GM23248 (cell line): Measurements from ENCODE around the gene S1PR5.

Source experiments
- EZH2 ChIP-seq: fragments of 200-600 bp; sonication (generic); IDR thresholded peaks from 2 replicates; pipeline ENCODE4 v1.6.1; 2018; ENCODE audit warnings: antibody characterized with exemption, mild to moderate bottlenecking; ENCODE audit not compliant: insufficient read depth, poor library complexity, severe bottlenecking
- EZH2phosphoT487 ChIP-seq: fragments of 200-600 bp; sonication (generic); IDR thresholded peaks from 2 replicates; pipeline ENCODE4 v1.6.1; 2018; ENCODE audit warnings: antibody characterized with exemption, moderate library complexity, mild to moderate bottlenecking, low read depth; ENCODE audit not compliant: insufficient read depth

DNA sequence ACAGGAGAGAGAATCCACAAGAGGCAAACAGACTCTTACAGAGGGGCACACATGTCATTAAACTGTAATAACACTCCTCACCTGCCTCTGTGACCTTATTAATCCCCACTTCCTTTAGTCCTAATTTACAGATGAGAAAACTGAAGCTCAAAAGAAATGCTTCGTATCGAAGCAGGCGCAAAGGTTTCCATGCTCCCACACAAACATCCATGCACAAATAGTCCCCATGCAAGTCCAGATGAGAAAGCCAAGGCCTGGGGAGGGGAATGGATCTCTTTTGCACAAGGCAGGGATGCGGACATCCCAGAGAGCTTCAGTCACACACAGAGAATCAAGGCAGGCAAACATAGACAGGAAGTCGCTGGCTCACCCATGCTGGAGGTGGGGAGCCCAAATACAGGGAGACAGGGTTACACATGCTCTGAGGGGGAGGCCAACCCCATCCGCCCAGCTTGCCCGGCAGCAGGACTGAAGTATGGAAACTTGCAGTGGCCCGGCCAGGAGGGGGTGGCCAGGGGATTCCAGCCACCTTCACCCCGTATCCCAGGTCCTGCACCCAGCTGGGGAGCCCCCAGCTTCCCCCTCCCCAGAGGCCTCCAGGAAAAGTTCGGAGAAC, 468 bp downstream of the S1PR5 start:
- no peak for TF ChIP-seq EZH2
- no peak for TF ChIP-seq EZH2phosphoT487
